A549 (cell line): ENCODE results near the gene TRIM24.

ENCODE experiments used
- CTCF ChIP-seq: fragments of >200 bp; sonication (Bioruptor Twin); formaldehyde crosslinking; IDR thresholded peaks from 3 replicates; pipeline ENCODE4 v1.5.1; 2016
- HOXA7 ChIP-seq: fragments of 250-450 bp; sonication (Bioruptor Pico); IDR thresholded peaks from 2 replicates; pipeline ENCODE4 v1.5.0; 2020; ENCODE audit warnings: mild to moderate bottlenecking, moderate library complexity
- JUNB ChIP-seq: fragments of >200 bp; sonication (Bioruptor Twin); formaldehyde crosslinking; IDR thresholded peaks from 2 replicates; pipeline ENCODE4 v1.6.1; 2016
- MAX ChIP-seq: IDR thresholded peaks from 2 replicates; pipeline ENCODE4 v1.6.1; 2012
- PBX3 ChIP-seq: IDR thresholded peaks from 2 replicates; pipeline ENCODE4 v1.6.1; 2012

- TF ChIP-seq CTCF (no peak), PBX3 (no peak), MAX (no peak), HOXA7 (CRISPR knock-in tag) (no peak), JUNB (no peak)
Measured at GRCh38 chr7:138483531-138483930, 23.5 kb downstream of the TRIM24 start.
